ENCODE data around the gene STEAP4. TPM values are rescaled to one million over a fixed set of nuclear protein-coding genes. Genes with fewer than 3 reads are reported as not detected.

Gene STEAP4
- polyA plus RNA-seq, 1 donor: 3.5 TPM

Other genes with a start within 250 kb of the STEAP4 start
- gene SRI, start 86.9 kb downstream of the STEAP4 start, polyA plus RNA-seq (ENCODE audit: insufficient read length): 79.2 TPM